HG03097 (cell line): ENCODE measurements around the gene ACADVL.

Source experiments
- ATAC-seq: cut with Tn5 transposase; IDR thresholded peaks from one replicate; pipeline ENCODE4 v1.9.1; 2021; ENCODE audit not compliant: unreplicated experiment, low FRiP score

ACADVL gene

DNA sequence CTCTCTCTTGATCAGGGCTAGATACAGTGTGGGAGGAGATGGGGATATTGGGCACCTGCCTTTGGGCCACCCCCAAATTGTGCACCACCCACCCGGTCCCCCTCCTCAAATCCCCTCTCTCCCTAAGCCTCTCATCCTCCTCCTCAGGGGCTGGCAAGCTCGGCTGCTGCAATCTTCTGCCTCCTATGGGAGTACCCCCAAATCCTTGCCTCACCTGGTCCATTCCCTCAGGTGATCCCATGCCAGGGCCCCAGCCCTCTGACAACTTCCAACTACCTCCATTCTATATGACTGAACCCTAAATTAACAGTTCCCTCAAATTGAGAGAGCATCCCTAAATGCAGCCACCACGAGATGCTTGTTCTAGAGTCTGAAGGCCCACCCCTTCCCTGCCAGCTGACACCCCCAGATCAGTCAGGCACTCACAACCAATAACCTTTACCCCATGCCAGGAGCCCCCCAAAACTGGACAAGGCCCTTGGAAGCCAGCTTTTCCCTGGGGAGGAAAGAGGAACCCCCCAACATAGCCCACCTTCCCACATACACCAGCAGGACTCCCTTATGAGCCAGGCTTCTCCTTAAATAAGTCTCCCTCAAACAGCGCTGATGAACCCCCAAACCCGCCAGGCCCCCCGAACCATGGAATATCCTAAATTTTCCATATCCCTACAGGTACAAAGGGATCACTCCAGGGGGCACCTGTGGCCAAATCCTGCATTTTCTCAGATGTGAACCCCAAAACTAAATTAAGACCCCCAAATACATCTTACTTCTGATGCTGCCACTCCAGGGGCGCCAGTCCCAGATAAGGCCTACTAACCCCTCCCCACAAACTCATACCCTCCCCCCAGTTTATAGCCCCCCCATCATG is 3.3 kb upstream of the ACADVL start:
- no peak for ATAC-seq

DNA sequence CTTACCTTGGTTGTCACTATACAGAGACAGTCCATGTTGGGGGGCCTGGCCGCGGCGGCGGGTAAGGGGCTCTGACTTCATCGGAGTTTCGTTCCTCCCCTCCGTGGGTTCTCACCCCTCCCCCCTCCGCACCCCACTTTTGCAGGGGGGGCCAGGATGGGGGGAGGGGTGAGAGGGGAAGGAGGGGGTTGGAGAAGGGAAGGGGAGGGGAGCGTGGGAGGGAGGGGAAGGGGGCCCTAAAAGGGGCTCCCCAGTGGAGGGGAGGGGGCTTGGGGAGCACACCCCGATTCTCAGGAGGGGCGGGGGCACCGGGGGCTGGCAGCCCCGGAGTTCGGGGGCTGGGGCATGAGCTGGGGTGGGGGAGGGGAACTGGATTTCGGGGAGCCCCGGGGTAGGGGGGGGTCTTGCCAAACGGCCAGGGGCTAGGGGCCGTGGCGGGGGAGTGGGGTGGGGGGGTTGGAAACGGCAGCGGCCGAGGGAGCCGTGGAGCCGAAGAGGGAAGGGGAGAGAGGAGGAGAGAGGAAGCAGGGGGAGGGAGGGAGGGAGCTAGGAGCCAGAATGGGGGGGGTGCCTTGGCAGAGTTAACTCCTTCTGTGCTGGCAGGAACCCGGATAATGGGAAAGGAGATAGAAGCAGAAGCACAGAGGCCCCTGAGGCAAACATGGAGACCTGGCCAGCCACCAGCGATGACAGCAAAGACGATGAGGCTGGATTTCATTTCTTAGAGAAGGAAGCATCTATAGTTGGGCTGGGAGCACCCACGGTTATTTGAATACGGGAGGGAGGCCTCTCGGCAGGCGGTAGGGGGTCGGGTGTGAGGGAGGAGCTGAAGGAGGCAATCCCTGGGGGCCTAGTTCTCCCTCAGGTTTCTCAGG is 2.4 kb upstream of the ACADVL start:
- no peak for ATAC-seq

DNA sequence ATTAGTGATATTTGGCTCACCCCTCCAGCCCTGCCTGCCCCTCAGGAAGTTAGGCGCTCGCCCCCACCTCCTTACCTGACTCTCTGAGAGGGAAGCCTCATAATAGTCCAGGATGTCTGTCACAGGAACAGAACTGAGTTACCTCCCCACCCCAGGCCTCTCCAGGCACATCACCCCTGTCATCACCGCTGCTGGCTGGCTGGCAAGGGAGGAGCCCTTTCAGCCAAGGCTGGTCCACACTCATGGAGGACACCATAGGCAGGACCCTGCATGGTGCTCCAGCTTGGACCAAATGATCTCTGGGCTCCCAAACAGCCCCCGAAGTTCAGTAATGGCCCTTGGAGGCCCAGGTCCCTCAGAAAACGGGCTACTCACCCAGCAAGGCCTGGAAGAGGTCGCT is 1.6 kb upstream of the ACADVL start:
- ATAC-seq = no peak

DNA sequence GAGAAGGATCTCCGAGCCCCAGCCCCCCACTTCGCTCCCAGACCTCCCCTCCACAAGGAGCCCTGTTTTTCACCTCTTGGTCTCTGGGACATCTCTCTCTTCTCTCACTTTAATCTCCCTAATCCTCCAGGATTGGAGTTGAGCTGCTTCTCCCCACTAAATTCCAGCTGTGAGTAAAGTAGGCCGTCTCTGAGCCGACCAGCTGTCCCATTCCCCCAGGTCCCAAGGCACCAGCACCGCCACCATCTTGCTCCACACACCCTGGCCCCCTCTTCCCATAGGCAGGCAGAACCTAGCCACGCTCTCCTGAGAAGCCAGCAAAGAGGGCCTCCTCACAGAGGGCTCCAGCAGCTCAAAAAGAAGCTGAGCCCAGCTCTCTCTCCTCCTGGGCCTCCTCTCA is 980 bp upstream of the ACADVL start:
- no peak for ATAC-seq

DNA sequence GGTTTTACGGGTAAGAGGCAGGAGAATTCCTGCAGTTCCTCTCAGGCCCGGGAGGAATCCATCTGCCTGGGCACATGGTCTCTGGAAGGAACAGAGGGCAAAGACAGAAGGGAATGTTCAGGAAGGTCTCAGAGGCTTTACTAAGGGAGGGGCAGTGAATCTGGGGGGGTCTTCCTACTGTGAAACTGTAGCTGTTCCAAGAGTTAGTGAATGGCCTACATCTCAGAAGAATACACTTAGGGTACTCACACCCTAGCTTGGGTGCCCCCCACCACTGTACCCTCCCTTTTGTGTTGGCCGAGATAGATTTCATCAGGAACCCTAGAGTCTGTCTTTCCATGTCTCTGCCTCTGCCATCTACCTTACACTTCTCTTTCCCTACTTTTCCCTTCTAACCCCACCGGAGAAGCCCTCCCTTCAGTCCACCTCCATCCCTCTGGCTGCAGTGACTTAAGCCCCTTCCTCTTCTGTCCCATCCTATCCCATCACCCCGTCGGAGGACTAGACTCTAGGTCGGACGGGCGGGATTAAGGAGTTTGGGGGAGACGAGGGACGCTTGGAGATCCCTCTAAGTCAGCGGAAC is 418 bp upstream of the ACADVL start:
- no peak for ATAC-seq

DNA sequence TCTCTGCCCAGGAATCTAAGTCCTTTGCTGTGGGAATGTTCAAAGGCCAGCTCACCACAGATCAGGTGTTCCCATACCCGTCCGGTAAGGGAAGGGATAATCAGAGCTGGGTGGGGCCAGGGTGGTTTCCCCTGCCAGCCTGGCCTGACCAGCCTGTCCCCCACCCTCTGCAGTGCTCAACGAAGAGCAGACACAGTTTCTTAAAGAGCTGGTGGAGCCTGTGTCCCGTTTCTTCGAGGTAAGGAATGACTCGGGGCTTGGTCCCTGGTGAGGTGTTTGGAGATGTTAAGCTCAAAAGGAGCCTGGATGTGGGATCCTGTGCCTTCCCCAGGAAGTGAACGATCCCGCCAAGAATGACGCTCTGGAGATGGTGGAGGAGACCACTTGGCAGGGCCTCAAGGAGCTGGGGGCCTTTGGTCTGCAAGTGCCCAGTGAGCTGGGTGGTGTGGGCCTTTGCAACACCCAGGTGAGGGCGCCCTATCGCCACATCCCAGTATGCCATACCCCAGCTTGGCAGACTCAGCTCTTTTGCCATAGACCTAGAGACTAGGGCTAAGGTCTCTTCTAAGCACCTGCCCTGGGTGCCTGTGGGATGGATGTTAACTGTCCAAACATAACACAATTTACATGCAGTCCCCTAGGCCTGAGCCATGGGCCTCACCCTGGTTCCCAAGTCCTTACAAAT is 997 bp downstream of the ACADVL start:
- no peak for ATAC-seq

DNA sequence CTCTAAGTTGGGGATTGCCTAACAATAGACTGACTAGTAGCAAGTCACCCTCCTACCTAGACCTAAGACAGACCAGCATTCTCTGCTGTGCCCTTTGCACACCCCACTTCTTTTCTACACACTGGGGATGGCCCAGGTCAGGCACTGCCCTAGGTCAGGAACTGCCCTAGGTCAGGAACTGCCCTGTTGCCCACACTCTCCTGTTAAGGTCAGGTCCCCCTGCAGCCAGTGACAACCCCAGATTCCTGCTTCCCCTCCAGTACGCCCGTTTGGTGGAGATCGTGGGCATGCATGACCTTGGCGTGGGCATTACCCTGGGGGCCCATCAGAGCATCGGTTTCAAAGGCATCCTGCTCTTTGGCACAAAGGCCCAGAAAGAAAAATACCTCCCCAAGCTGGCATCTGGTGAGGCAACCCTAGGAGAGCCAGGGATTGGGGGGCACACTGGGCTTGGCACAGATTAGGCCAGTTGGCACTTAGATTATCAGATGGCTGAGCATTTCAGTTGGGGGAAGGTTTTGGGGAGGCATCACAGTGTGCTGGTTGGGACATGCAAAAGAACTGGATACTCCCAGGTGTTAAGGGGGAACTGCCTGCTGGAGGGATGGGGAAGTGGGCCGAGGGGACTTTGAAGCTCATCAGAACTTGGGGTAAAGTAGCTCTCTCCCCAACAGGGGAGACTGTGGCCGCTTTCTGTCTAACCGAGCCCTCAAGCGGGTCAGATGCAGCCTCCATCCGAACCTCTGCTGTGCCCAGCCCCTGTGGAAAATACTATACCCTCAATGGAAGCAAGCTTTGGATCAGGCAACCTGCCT is 1.7 kb downstream of the ACADVL start:
- no peak for ATAC-seq

DNA sequence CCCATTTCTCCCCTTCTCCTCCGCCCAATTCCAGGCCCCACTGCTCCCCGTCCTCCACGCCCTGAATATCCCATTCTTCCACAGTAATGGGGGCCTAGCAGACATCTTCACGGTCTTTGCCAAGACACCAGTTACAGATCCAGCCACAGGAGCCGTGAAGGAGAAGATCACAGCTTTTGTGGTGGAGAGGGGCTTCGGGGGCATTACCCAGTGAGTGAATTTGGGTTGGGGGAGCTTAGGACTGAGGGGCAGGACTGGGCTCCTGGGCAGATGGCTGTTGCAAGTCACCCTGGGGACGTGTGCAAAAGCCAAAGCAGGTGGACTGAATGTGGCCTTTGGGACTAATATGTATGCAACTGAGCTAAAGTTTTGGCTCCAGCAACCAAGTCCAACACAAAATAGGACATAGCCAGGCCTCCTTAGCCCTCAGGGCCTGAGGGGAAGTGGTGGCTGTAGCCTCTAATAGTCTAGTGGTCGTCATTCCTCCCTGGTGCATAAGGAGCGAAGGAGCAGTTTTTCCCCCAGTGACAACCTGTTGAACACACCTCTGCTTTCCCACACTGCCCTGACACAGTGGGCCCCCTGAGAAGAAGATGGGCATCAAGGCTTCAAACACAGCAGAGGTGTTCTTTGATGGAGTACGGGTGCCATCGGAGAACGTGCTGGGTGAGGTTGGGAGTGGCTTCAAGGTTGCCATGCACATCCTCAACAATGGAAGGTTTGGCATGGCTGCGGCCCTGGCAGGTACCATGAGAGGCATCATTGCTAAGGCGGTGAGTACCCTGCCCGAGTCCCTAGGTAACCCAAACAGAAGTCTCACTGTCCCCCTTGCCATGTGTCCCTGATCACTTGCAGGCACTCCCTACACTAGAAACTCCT is 2.6 kb downstream of the ACADVL start:
- no peak for ATAC-seq

DNA sequence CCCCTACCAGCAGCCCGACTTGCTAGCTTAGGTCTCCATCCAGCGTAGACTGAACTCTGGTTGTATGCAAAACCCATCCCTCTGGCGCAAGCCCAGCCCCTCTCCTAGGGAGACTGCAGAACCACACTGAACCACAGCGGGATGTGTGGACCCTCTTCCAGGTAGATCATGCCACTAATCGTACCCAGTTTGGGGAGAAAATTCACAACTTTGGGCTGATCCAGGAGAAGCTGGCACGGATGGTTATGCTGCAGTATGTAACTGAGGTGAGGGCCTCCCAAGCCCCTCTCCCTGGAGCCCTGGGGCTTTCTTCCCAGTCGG is 3.2 kb downstream of the ACADVL start:
- ATAC-seq = no peak

DNA sequence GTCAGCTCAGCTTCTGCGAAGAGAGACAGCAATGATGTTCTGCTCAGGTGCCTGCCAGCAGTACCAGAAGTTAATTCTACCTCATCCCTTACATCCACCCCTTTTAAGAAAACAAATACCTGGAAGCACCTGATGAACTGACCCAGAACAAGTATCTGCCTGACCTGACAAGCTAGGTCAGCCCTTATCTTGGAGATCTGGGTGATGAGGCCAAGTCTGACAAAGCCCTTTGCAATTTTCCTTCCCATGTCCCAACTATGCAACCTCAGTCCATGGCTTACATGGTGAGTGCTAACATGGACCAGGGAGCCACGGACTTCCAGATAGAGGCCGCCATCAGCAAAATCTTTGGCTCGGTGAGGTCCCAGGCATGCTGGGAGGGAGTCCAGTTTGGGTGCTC is 3.6 kb downstream of the ACADVL start:
- no peak for ATAC-seq

DNA sequence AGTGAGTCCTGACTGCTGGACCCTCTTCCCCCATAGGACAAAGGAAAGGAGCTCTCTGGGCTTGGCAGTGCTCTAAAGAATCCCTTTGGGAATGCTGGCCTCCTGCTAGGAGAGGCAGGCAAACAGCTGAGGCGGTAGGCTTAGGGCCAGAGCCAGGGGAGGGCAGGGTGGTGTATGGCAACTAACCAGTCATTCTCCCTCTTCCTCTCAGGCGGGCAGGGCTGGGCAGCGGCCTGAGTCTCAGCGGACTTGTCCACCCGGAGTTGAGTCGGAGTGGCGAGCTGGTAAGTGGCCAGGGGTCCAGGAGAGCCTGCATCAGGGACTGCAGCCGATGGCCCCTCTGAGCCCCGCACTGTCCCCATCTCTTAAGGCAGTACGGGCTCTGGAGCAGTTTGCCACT is 4.4 kb downstream of the ACADVL start:
- ATAC-seq = no peak

DNA sequence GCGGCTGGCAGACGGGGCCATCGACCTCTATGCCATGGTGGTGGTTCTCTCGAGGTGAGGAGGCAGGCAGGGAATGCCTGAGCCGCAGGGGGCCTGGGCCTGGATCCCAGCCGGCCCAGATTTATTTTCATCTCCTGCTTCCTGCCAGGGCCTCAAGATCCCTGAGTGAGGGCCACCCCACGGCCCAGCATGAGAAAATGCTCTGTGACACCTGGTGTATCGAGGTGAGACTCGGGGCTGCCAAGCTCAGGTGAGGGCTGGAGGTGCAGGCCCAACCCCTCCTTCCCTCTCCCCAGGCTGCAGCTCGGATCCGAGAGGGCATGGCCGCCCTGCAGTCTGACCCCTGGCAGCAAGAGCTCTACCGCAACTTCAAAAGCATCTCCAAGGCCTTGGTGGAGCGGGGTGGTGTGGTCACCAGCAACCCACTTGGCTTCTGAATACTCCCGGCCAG is 4.9 kb downstream of the ACADVL start:
- no peak for ATAC-seq

DNA sequence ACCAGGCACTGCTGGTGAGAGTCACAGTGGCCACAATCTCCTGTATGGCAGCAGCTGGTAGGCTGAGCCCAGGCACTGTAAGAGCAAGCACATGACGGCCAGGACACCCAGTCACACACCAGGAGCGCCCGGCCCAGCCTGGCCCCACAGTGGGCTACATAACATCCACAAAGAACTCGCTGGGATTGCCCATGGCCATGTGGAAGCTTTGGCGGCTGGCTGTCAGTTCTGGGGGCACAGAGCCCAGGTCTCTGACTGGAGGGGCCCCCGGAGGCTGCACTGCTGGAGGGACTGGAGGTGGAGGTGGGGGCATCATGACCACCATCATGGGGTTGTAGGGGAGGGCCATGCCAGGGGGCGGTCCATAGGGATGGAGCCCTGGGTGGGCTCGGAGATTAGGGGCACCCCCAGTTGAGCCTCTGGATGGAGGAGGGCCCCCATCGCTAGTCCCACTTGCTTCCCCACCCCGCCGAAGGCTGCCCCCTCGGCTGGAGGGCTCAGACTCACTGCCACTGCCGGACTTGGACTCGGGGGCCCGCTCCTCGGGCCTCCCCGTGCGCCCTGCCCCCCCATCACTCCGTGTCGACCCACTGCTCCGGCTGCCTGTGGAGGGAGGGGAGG is 6.1 kb downstream of the ACADVL start:
- ATAC-seq = no peak

DNA sequence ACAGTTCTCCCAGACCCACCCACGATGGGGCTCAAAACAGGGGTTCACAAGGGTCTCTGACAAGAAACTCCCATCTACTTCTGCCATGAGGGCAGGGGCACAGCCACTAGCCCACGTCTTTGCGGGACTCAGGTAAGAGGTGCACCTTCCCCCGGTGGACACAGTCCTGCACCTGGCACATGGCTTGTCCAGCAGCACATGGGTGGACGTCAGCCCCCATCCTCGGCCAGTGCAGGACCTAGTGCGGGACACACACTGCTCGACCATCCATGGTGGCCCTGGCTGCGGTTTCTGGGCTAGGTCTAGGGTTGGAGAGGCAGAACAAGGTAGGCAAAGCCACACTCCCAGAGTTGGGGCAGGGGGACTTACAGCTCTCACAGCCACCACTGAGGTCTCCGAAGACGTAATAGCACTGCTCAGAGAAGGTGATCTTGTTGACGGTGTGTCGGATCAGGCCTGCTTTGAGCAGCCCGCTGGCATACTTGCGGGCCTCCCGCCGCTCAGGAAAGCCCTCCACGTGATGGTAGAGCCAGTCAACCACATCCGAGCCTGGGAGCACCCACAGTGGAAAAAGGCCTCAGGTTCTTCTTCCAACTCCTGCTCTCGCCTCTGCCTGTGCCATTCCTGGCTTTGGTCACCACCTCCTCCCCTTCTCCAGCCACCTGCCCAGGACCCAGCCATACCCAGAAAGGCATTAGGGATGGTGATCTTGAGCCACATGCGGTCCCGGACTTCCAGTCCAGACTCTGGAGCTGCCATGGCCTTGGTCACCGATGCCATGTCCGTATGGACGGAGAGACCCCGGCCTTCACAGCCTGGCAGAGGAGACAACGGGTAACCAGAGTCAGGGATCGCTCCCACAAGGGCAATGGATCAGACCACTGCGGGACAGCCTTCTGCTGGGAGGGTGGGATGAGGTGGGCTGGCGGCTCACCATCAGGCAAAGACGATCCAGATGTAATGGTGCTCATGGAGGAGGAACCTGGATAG is 7.3 kb downstream of the ACADVL start:
- no peak for ATAC-seq

DNA sequence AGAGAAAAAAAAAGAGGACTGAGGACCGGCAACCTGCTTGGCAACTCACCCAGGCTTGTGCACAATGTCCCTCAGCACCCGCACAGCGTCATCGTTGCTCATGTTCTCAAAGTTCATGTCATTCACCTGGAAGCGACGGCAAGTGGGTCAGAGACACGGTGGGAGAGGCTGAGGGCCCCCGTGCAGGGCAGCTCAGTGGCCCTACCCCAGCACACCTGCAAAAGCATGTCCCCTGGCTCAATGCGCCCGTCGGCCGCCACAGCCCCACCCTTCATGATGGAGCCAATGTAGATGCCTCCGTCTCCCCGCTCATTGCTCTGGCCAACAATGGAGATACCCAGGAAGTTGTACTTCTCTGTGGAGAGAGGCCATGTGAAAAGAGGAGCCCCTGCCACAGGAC is 9.2 kb downstream of the ACADVL start:
- ATAC-seq = no peak

DNA sequence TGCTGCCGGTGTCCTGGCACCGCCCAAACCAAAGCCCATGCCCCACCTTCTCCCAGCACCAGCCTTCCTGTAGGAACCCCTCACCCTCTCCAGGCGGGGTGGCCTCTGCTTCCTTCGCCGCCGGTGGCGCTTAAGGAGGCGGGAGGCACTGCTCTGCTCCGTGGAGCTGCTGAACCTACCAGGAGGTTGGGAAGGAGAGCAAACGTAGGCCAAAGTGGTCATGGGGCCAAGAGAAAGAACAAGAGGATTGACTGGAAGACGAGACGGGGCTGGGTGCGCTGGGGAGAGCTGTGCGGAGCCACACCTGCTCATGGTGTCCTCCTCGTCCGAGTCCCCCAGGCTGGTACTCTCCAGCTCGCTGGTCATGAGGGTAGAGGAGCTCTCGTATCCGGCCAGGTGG is 9.8 kb downstream of the ACADVL start:
- no peak for ATAC-seq

DNA sequence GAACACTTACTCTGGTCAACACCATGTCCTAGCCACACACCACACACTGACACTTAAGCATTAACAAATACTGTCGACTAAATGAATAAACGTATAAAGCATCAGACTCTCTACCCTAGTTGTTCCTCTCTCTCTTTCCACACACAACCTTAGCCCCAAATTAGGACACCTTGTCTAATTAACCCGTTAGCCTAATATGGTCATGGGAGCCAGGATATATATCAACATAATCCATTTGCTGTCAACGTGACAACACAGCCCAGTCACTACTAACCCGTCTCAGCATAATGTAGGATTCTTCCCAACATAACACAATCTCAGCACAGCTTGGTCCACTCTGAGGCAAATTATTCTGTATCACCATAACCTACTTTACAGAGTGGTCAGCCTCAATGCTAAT is 12.4 kb downstream of the ACADVL start:
- no peak for ATAC-seq

DNA sequence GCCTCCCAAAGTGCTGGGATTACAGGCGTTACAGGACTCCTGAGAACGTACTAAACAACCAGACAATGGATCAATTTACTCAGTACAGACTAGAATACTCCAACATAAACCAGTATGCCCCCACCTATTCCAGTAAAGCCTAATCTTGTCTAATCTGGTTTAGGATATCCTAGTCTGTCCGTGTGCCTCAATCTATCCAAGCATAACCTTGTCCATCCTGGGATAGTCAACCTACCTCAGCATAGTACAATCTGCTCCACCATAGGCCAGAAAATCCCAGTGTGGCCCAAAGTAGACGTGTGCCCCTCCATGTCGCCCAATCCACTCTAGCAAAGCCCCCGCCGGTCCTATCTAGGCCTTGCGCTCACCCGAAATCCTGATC is 14.0 kb downstream of the ACADVL start:
- ATAC-seq = peak; percentile 6
